ENCODE results near the gene GABBR2.

The GABBR2 gene

DNA sequence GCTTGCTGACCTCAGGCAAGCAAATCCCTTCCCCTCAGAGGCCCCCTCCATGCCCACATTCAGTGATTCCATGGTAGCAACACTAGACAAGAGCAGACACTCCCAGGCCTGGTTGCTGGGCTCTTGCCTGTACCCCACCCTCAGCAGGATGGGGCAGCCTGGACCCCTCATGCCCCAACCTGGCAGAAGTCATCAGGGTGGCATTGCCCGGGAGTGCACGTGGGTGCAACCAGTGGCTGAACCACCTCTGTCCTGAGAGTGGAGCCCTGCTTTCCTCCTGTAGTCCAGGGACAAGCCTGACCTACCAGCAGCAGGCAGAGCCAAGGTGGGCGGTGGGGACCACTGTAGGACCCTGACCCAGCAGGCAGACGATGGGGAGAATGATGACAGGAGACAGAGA, 387.5 kb downstream of the GABBR2 start:
- DNase-seq (ENCODE audit: low spot score): no peak

GRCh38 chr9:98318834-98319478, 389.8 kb downstream of the GABBR2 start:
- no peak for DNase-seq (ENCODE audit: low spot score)

DNA sequence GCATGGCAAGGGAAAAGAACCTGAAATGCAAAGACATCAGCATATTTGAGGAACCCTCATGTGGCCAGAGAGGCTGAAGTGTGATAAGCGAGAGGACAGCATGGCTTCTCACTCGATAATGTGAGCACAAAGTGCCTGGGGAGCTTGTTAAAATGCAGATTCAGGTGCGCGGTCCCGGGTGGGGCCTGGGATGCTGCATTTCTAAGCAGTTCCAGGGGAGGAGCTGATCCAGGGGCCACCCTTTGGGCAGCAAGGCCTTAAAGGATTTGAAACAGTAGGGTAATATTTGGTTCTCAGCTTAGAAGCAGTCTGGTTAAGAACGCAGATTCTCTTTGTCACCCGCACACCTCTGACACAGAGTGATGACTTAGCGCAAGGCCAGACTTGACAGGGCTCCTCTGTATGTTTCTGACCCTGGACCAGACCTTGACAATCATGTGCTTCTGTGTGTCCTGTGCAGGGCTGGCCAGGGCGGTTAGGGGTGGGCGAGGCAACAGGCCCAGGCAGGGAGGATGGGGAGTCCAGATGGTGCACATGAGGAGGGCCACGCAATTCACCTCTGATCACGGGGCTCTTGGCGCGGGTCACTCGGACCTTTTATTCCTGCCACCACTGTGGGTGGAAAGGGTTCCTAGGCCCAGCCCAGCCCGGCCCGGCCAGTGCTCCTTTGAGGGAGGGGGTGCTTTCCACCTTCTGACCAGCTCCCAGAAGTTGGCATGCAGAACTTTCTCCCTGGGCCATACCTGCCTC, 390.5 kb downstream of the GABBR2 start:
- no peak for DNase-seq (ENCODE audit: low spot score)

DNA sequence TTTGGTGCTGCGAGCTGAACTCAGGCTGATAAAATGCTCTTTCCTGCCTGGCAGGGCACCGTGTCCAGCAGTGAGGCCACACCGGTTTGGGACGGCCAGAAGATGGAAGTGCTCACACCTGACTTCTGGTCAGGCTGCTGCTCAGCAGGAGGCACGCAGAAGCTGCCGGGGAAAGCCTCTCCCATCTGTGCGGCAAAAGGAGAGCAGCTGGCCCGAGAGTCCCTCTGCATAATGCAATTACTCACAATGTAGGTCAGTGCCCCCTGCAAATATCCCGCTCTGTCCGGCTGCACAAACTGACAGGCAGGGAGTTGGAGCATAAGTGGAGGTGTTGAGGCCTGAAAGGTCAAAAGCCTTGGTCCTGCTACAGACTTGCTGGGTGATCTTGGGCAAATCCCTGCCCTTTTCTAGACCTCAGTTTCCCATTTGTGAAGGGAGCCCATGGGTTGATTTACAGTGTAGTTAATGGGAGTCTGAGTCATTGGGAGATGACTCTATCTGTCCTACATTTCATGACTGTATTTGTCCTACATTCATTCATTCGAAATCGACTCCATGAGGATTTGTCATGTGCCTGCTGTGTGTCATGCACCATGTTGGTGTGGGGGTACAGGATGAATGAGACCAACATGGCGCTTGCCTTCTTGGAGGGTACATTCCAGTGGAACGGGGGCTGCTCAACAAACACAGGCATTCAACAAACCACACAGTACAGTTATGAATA, 391.4 kb downstream of the GABBR2 start:
- no peak for DNase-seq (ENCODE audit: low spot score)

- no peak for DNase-seq (ENCODE audit: low spot score)
These were observed 392.1 kb downstream of the GABBR2 start for GRCh38 chr9:98316445-98317133.

- peak; percentile 93 for DNase-seq (ENCODE audit: low spot score)
These were observed 393.1 kb downstream of the GABBR2 start for GRCh38 chr9:98315551-98316060.

DNA sequence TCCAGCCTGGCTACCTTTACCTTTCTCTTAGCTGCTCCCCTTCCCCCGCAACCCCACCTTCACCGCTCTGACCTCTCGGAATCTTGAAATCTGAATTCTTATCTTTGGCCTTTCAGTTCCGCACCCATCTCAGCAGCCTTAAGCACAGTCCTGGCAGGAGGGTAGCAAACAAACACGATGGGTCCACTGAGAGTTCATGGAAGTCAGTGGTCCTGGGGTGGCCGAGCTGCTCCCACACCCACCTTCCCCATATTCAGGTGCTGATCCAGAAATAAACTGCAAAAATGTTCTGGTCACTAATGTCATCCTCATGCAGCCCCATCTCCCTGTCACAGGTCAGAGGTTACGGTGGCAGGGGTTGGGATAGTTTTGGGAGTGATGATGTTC, 393.7 kb downstream of the GABBR2 start:
- DNase-seq (ENCODE audit: low spot score): no peak

GRCh38 chr9:98314381-98315066, 394.2 kb downstream of the GABBR2 start:
- DNase-seq (ENCODE audit: low spot score): no peak

GRCh38 chr9:98312365-98312764, 396.4 kb downstream of the GABBR2 start:
- no peak for DNase-seq (ENCODE audit: low spot score)

DNA sequence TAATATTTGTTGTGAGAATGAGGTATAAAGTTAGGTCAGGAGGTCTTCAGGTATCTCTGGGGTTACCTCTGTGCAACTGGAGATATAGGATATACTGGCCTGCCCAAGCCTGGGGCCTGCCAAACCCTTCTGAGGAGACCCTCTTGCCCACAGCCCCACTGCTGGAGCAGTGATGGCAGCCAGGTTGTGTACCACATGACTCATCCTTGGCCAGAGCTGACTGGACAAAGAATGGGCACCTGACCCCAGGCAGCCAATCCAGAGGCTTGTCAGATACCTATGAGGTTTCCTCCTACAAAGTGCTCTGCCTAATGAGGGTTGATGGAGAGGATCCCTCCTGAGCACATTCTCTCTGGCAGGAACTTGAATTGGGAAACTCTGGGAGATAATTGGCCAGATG, 397.2 kb downstream of the GABBR2 start:
- no peak for DNase-seq (ENCODE audit: low spot score)

DNA sequence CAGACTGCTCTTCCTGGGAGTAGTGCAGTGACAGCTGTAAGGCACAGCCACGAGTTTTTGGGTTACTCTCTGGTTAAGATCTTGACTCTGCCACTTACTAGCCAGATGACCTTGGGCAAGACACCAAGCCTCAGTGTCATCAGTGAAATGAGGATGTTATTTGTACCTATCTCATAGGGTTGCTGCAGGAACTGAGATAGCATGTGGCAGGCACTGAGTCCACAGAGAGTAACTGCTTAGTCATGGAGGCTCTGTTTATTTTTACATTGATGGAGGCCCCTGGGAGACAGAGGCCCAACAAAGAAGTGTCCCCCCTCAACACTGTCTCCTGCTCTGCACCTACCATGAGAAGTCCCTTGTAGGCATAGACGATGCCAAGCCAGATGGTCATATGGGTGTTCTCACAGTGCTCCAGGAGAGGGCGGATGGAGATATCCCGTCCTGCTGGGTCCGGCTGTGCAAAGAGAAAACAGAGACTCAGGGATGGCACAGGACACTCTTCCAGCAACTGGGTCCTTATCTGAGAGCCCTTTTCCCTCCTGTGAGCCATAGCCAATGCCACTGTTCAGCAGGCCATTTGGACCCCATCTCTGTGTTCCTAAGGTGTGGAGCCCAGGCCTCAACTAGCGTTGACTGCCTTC, 397.9 kb downstream of the GABBR2 start:
- DNase-seq (ENCODE audit: low spot score): no peak

- no peak for DNase-seq (ENCODE audit: low spot score)
These were observed 402.2 kb downstream of the GABBR2 start for GRCh38 chr9:98306384-98307145.

- no peak for DNase-seq (ENCODE audit: low spot score)
These were observed 404.4 kb downstream of the GABBR2 start for GRCh38 chr9:98304381-98304780.

DNA sequence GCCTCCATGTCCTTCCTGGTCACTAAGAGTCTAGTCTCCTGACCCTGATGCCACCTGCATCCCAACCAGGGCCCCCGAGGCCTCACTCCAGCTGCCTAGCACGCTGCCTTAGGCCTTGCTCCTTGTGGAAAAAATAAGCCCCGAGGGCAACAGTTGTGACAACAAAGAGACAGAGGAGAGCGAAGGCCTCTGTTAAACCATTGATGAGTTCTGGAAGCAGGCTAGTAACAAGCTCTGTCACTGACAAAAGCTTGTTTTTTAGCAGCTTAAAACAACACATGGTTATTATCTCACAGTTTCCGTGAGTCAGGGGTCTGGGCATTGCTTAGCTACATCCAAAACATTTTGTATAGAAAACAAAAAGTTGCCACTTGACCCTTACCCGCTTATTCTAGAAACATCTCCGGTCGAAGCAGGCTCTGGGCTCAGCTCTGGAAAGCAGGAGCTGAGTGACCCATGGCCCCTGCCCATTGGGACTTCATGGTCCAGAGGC, 405.1 kb downstream of the GABBR2 start:
- no peak for DNase-seq (ENCODE audit: low spot score)

- DNase-seq (ENCODE audit: low spot score): no peak
These were observed 405.6 kb downstream of the GABBR2 start for GRCh38 chr9:98302938-98303632.

DNA sequence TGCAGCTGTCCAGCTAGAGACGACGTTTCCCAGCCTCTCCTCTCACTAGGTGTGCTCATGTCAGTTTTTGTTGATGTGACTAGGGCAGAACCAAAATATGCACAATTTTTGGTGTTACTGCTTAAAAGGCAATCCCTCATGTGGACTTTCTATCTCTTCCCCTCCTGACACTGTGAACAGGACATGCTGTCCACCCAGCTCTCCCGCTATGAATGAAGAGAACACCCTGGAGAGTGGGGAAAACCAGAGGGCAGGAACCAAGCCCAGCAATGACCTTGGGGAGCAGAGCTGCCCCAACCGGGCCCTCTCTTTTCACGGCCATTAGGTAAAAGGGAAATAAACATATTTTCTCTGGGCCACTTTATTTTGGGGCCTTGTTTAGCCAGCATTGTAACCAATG, 406.6 kb downstream of the GABBR2 start:
- DNase-seq (ENCODE audit: low spot score): no peak

DNA sequence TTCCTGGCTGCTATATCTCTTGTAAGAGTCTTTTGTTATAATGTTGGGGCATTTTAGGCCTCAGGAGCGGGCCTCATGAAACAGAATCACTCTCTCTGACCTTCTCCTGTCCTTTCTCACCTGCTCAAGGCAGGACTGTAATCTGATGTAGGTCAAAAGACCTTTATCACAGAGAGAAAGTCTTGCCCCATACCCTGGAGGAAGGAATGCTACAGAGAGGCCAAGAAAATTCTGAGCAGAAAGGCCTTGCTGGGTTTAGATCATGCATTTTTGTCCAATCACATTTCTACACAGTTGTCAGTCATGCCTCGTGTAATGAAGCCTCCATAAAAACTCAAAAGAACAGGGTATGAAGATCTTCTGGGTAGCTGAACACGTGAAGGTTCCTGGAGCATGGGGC, 408.1 kb downstream of the GABBR2 start:
- DNase-seq (ENCODE audit: low spot score): no peak

DNA sequence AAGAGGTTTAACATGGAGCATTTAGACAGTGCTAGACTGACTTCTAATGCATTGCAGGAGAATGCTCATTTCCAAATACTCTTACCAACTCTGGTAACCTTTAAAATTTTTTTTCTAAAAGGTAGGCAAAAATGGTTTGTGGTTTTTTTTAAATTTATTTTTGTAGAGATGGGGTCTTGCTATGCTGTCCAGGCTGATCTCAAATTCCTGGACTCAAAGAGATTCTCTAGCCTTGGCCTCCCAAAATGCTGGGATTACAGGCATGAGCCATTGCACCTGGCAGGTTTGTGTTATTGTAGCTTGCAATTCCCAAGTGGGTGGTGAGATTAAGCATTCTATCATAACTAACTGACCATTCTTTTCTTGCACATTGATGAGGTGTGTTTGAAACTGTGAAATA, 410.3 kb downstream of the GABBR2 start:
- no peak for DNase-seq (ENCODE audit: low spot score)

GRCh38 chr9:98295824-98296223, 412.9 kb downstream of the GABBR2 start:
- no peak for DNase-seq (ENCODE audit: low spot score)

DNA sequence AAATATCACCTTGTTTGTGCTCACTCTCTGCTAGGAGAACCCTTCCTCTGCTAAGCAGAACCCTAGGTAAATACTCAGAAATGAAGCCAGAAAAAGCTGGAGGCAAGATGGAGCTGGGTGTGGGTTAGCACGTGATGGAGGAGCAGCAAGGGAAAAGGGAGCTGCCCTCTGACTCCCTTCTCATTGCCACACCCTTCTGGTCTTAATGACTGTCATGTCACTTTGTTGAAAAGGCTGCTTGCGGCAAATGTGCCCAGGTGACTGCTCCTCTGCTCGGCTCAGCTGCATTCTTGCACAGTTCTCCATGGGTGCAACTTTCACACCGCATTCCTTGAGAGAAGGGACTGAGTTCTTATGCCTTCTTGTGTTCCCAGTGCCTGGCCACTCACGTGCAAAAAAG, 416.9 kb downstream of the GABBR2 start:
- no peak for DNase-seq (ENCODE audit: low spot score)
